ENCODE measurements around the gene RXFP2.

The RXFP2 gene

GRCh38 chr13:31814536-31814935, 75.2 kb downstream of the RXFP2 start:
- TF ChIP-seq CTCF (IDR thresholded peaks at IDR 0.05; ENCODE audit: low read length, missing control alignments), result no peak
- DNase-seq (ENCODE audit: low read depth), result no peak
- no peak overlapping the region for H3K4me3 ChIP-seq (replicated peaks; ENCODE audit: low read depth, low read length)

GRCh38 chr13:31815361-31816144, 76.2 kb downstream of the RXFP2 start:
- no peak for TF ChIP-seq CTCF (IDR thresholded peaks at IDR 0.05; ENCODE audit: low read length, missing control alignments)
- H3K4me3 ChIP-seq (replicated peaks; ENCODE audit: low read depth, low read length), result no peak overlapping the region

GRCh38 chr13:31818236-31818635, 78.9 kb downstream of the RXFP2 start:
- DNase-seq (ENCODE audit: low read depth), result no peak
- TF ChIP-seq CTCF (IDR thresholded peaks at IDR 0.05; ENCODE audit: low read length, missing control alignments), result no peak
- no peak overlapping the region for H3K4me3 ChIP-seq (replicated peaks; ENCODE audit: low read depth, low read length)

More at GRCh38 chr13:31815361-31816144, 76.2 kb downstream of the RXFP2 start:
- no peak for DNase-seq (ENCODE audit: low read depth)

- DNase-seq (ENCODE audit: low read depth), result peak; percentile 43
These were observed 85.6 kb downstream of the RXFP2 start for GRCh38 chr13:31824705-31825517.

GRCh38 chr13:31826521-31826920, 87.2 kb downstream of the RXFP2 start:
- DNase-seq (ENCODE audit: low read depth), result no peak

More at GRCh38 chr13:31824705-31825517, 85.6 kb downstream of the RXFP2 start:
- no peak for TF ChIP-seq CTCF (IDR thresholded peaks at IDR 0.05; ENCODE audit: low read length, missing control alignments)
- no peak overlapping the region for H3K4me3 ChIP-seq (replicated peaks; ENCODE audit: low read depth, low read length)

GRCh38 chr13:31827707-31828106, 88.4 kb downstream of the RXFP2 start:
- DNase-seq (ENCODE audit: low read depth), result no peak
- no peak for TF ChIP-seq CTCF (IDR thresholded peaks at IDR 0.05; ENCODE audit: low read length, missing control alignments)
- H3K4me3 ChIP-seq (replicated peaks; ENCODE audit: low read depth, low read length), result no peak overlapping the region

More at GRCh38 chr13:31826521-31826920, 87.2 kb downstream of the RXFP2 start:
- TF ChIP-seq CTCF (IDR thresholded peaks at IDR 0.05; ENCODE audit: low read length, missing control alignments), result no peak
- H3K4me3 ChIP-seq (replicated peaks; ENCODE audit: low read depth, low read length), result no peak overlapping the region
